H54 (cell line): ENCODE data around the gene JARID2.

Source experiments
- DNase-seq: peaks from one replicate; pipeline ENCODE4 v3.0.0; 2011; ENCODE audit warnings: low spot score, mixed read lengths; ENCODE audit not compliant: insufficient read length
- FAIRE-seq: peaks from 3 replicates; lab custom pipeline; 2011; peaks lifted over from hg19 to GRCh38; lab: Jason Lieb, UNC
- POLR2A ChIP-seq: IDR thresholded peaks from 2 replicates; pipeline ENCODE4 v1.6.1; 2011; ENCODE audit warnings: low read depth, mild to moderate bottlenecking, low read length

Gene JARID2

GRCh38 chr6:15386756-15387112, 140.9 kb downstream of the JARID2 start:
- FAIRE-seq (no peak), DNase-seq (no peak)
- TF ChIP-seq POLR2A = no peak

- no peak for FAIRE-seq
- no peak for DNase-seq
- TF ChIP-seq POLR2A = no peak
Measured at GRCh38 chr6:15387118-15387517, 141.2 kb downstream of the JARID2 start.

DNA sequence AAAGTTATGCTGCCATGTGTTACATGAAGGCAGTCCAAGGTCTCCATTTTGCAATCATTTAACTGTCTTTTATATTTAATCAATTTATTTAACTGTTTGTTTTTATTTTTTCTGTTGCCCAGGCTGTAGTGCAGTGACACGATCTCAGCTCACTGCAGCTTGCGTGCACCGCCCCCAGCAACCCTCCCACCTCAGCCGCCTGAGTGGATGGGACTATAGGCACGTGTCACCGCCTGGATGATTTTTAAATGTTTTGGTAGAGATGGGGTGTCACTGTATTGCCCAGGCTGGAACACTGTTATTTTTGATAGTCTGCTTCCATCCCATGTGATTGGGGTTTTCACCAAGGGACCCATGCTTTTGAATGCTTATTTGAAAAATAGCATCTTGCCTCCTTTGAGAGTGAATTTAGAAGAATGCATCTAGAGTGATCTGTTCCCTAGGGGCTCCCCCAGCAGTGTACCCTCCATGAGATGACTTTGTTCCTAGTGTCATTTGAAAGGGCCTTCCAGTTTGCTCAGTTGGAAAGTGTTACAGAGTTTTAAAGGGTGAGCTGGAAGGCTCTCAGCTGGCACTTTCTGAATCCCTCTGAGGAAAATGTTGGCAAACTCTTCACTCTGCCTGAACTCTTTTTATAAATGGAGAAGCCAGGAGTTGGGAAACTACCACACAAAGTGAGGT, 143.4 kb downstream of the JARID2 start:
- FAIRE-seq (no peak), DNase-seq (no peak)
- TF ChIP-seq POLR2A = no peak

GRCh38 chr6:15389765-15390723, 144.2 kb downstream of the JARID2 start:
- TF ChIP-seq POLR2A = no peak
- DNase-seq (peak; percentile 38), FAIRE-seq (no peak)

- DNase-seq = no peak
- no peak for FAIRE-seq
- no peak for TF ChIP-seq POLR2A
Measured at GRCh38 chr6:15391500-15391899, 145.6 kb downstream of the JARID2 start.

GRCh38 chr6:15392182-15392581, 146.3 kb downstream of the JARID2 start:
- DNase-seq (no peak), FAIRE-seq (no peak)
- no peak for TF ChIP-seq POLR2A

DNA sequence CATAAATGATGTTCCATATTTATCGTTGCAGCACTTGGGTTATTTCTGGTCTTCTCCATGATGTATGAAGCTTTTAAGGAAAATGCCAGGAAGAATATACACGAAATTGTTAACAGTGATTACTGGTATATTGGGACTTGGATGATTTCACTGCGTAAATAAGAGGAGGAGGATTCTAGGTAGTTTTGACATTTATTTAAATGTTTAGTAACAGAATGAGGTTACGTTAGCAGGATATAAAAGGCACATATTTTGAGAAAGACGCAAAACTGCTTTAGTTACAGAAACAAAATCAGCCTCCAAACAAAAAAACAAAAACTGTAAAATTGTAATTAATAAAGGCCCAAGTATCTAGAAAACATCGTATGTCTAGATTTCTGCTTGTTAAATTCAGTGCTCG, 147.7 kb downstream of the JARID2 start:
- DNase-seq (no peak), FAIRE-seq (no peak)
- TF ChIP-seq POLR2A = no peak

GRCh38 chr6:15395087-15395486, 149.2 kb downstream of the JARID2 start:
- FAIRE-seq = no peak
- no peak for DNase-seq
- no peak for TF ChIP-seq POLR2A

DNA sequence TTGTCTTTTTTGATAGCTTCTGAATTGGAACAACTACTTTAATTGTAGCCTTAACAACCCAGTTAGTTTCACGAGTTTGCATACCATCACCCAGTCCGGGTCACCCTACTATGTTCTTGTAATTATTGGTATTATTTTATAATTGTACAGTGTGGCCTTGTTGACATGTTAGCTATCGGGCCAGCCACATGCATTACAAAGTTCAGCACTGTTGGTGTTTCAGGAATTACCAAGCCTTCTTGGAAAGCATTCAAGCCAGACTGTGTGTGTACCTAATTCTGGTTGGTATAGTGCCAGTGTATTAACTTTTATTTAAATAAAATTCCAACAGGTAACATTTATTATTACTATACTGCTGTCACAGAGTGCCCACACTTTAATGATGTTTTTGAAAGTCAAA, 150.9 kb downstream of the JARID2 start:
- no peak for TF ChIP-seq POLR2A
- DNase-seq = no peak
- no peak for FAIRE-seq

DNA sequence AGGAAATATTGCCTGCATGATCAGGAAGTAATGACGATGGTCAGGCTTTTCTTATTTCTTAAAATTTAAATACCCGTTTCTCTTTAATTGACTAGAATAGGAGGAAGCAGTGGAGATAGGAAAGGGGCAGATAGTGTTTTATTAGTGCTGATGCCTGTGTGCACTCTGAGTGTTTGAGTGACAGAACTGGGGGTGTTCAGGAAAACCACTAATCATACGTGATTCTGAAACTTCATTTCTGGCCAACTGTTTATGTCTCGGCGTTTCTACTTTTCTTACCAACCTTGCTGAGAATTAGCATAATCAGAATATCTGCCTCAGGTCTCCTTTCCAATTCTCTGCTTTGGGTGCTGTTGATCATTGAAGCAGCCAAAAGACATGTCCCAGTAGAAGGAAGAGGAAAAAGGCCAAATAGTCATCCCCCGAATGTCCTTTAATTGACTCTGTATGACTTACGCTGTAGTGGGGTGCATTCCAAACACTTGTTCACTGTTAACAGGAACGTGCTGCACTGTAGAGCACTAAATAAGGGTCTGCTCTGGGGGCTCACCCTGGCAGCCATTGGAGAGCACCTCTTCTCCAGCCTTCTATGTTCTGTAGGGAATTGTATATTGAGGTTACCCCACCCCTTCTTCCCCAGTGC, 152.9 kb downstream of the JARID2 start:
- no peak for TF ChIP-seq POLR2A
- no peak for FAIRE-seq
- DNase-seq = no peak

DNA sequence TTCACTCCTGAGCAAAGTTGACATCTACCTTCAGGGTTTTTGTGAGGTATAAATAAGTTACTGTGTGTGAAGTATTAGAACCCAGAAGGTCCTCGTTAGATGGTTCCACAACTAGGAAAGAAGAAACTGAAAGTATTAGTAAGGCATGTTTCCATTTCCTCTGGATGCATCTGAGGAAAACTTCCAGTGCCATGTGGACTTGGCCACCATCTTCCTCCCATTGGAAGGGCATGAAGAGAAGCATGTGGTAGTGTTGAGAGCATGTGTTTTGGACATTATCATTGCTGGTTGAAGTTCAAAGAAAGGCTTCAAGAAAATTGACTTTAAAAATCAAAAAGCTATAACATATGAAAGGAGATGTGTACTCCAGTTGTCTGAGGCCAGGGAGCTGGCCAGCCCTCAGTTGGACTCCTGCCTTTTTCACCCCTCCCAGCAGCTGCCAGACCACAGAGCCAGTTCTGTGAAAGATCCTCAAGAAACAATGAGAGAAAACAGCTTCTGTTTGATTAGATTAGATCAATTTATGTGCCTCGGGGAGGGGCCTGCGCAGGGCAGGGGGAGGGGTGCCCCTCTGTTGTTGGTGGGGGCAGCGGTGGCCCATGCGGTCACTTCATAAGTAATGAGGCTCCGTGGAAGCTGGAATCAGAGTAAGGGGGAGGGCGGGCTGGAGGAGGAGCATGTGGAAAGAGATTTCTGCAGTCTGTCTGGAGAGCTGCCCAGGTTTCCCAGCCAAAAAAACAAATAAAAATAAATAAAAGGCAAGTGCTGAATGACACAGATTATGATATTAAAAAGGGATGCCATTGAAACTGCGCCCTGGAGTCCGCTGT, 154.0 kb downstream of the JARID2 start:
- no peak for FAIRE-seq

GRCh38 chr6:15400572-15401004, 154.7 kb downstream of the JARID2 start:
- FAIRE-seq = no peak
- TF ChIP-seq POLR2A = no peak
- no peak for DNase-seq

More for the DNA sequence above, 154.0 kb downstream of the JARID2 start:
- TF ChIP-seq POLR2A = no peak
- no peak for DNase-seq

GRCh38 chr6:15401120-15401519, 155.3 kb downstream of the JARID2 start:
- TF ChIP-seq POLR2A = no peak
- DNase-seq (no peak), FAIRE-seq (no peak)
